Activated T-helper 17 cell treated with anti-CD3 and anti-CD28 coated beads, Interleukin-2, amount 50 U/mL, for 72 hours (primary cell): ENCODE results near the gene FBF1. TPM values are rescaled to one million over a fixed set of nuclear protein-coding genes. Genes with fewer than 3 reads are reported as not detected.
"Not testable (repeated sequence)": the region's sequence is repeated elsewhere in the genome, so short reads cannot be mapped to it uniquely, and the experiment has no call there.

Experiments used
- ATAC-seq: fragments of 150-1000 bp; cut with Tn5 transposase; replicated peaks from 2 replicates; pipeline ENCODE4 v1.10.0; 2021; ENCODE audit warnings: mild to moderate bottlenecking, moderate library complexity
- H3K27ac Mint-ChIP-seq: one replicate; pipeline ENCODE4 v1.8.0; 2022; ENCODE audit warnings: mixed read lengths
- H3K27me3 Mint-ChIP-seq: one replicate; pipeline ENCODE4 v1.8.0; 2022; ENCODE audit warnings: mixed read lengths
- H3K36me3 Mint-ChIP-seq: one replicate; pipeline ENCODE4 v1.8.0; 2022; ENCODE audit warnings: low read depth, mild to moderate bottlenecking, mixed read lengths
- H3K4me1 Mint-ChIP-seq: one replicate; pipeline ENCODE4 v1.8.0; 2022; ENCODE audit warnings: mixed read lengths
- H3K4me3 Mint-ChIP-seq: one replicate; pipeline ENCODE4 v1.8.0; 2022; ENCODE audit warnings: mild to moderate bottlenecking, mixed read lengths
- H3K9me3 Mint-ChIP-seq: one replicate; pipeline ENCODE4 v1.8.0; 2022; ENCODE audit warnings: mixed read lengths
- total RNA-seq, 2 donors: library from RNA; stranded (reverse); gene quantifications; one replicate each; pipeline ENCODE4 v1.2.3, GENCODE V29; 2022

Gene FBF1
- total RNA-seq, 2 donors from 2014 or later = 9.2 to 10.6 TPM

GRCh38 chr17:75969044-75969443 is 28.2 kb upstream of the FBF1 start:
- not testable (repeated sequence) for ATAC-seq, H3K27ac Mint-ChIP-seq, H3K9me3 Mint-ChIP-seq, H3K27me3 Mint-ChIP-seq, H3K4me3 Mint-ChIP-seq, H3K4me1 Mint-ChIP-seq
- peaks cover 44% of the 10 kb centered on the region for H3K36me3 Mint-ChIP-seq

GRCh38 chr17:75965468-75965867 is 24.6 kb upstream of the FBF1 start:
- no peaks in the 10 kb centered on the region for H3K4me1 Mint-ChIP-seq
- H3K9me3 Mint-ChIP-seq = no peaks in the 10 kb centered on the region
- H3K4me3 Mint-ChIP-seq = no peak overlapping the region
- peaks cover 14% of the 10 kb centered on the region for H3K36me3 Mint-ChIP-seq
- no peak overlapping the region for H3K27ac Mint-ChIP-seq
- ATAC-seq = no peak
- H3K27me3 Mint-ChIP-seq = no peaks in the 10 kb centered on the region

- Mint-ChIP-seq H3K4me3 (no peak overlapping the region), H3K27me3 (no peaks in the 10 kb centered on the region), H3K9me3 (no peaks in the 10 kb centered on the region), H3K27ac (no peak overlapping the region), H3K36me3 (peaks cover 31% of the 10 kb centered on the region), H3K4me1 (no peaks in the 10 kb centered on the region)
- ATAC-seq = no peak
These were observed 19.1 kb upstream of the FBF1 start for GRCh38 chr17:75959839-75960511.

- H3K9me3 Mint-ChIP-seq = no peaks in the 10 kb centered on the region
- H3K27me3 Mint-ChIP-seq = no peaks in the 10 kb centered on the region
- ATAC-seq = no peak
- no peak overlapping the region for H3K4me3 Mint-ChIP-seq
- no peaks in the 10 kb centered on the region for H3K4me1 Mint-ChIP-seq
- H3K27ac Mint-ChIP-seq = no peak overlapping the region
- peaks cover 36% of the 10 kb centered on the region for H3K36me3 Mint-ChIP-seq
These were observed 18.4 kb upstream of the FBF1 start for GRCh38 chr17:75959051-75959838.

- no peak for ATAC-seq
- peak overlapping the region; percentile 11 for H3K27ac Mint-ChIP-seq
- no peaks in the 10 kb centered on the region for H3K4me1 Mint-ChIP-seq
- no peak overlapping the region for H3K4me3 Mint-ChIP-seq
- peaks cover 81% of the 10 kb centered on the region for H3K36me3 Mint-ChIP-seq
- H3K27me3 Mint-ChIP-seq = no peaks in the 10 kb centered on the region
- H3K9me3 Mint-ChIP-seq = no peaks in the 10 kb centered on the region
These were observed 10.2 kb upstream of the FBF1 start for GRCh38 chr17:75950855-75951554.

GRCh38 chr17:75950421-75950820 is 9.6 kb upstream of the FBF1 start:
- ATAC-seq = no peak
- Mint-ChIP-seq H3K4me1 (no peaks in the 10 kb centered on the region), H3K9me3 (no peaks in the 10 kb centered on the region), H3K4me3 (no peak overlapping the region), H3K27me3 (no peaks in the 10 kb centered on the region), H3K36me3 (peaks cover 75% of the 10 kb centered on the region), H3K27ac (no peak overlapping the region)

- Mint-ChIP-seq H3K4me3 (no peak overlapping the region), H3K4me1 (peaks cover 4% of the 10 kb centered on the region), H3K27ac (no peak overlapping the region), H3K27me3 (no peaks in the 10 kb centered on the region), H3K36me3 (peaks cover 46% of the 10 kb centered on the region), H3K9me3 (no peaks in the 10 kb centered on the region)
- ATAC-seq = no peak
These were observed 4.4 kb upstream of the FBF1 start for GRCh38 chr17:75945211-75945610.

GRCh38 chr17:75943491-75943890 is 2.6 kb upstream of the FBF1 start:
- Mint-ChIP-seq H3K9me3 (no peaks in the 10 kb centered on the region), H3K4me3 (no peak overlapping the region), H3K27me3 (no peaks in the 10 kb centered on the region), H3K27ac (no peak overlapping the region), H3K4me1 (peaks cover 4% of the 10 kb centered on the region), H3K36me3 (peaks cover 29% of the 10 kb centered on the region)
- ATAC-seq = no peak

GRCh38 chr17:75942473-75942872 is 1.6 kb upstream of the FBF1 start:
- no peaks in the 10 kb centered on the region for H3K27me3 Mint-ChIP-seq
- no peak overlapping the region for H3K27ac Mint-ChIP-seq
- no peak for ATAC-seq
- H3K36me3 Mint-ChIP-seq = peaks cover 19% of the 10 kb centered on the region
- peaks cover 4% of the 10 kb centered on the region for H3K4me1 Mint-ChIP-seq
- H3K9me3 Mint-ChIP-seq = no peaks in the 10 kb centered on the region
- no peak overlapping the region for H3K4me3 Mint-ChIP-seq

- Mint-ChIP-seq H3K36me3 (peaks cover 8% of the 10 kb centered on the region), H3K27me3 (no peaks in the 10 kb centered on the region)
These were observed 589 bp upstream of the FBF1 start for GRCh38 chr17:75941442-75941819.

GRCh38 chr17:75937652-75938051 is 3.2 kb downstream of the FBF1 start:
- no peak for ATAC-seq
- no peaks in the 10 kb centered on the region for H3K36me3 Mint-ChIP-seq
- H3K4me1 Mint-ChIP-seq = peaks cover 4% of the 10 kb centered on the region
- no peaks in the 10 kb centered on the region for H3K9me3 Mint-ChIP-seq
- H3K27me3 Mint-ChIP-seq = no peaks in the 10 kb centered on the region
- H3K27ac Mint-ChIP-seq = no peak overlapping the region
- H3K4me3 Mint-ChIP-seq = no peak overlapping the region

More at GRCh38 chr17:75941442-75941819, 589 bp upstream of the FBF1 start:
- no peaks in the 10 kb centered on the region for H3K9me3 Mint-ChIP-seq
- peaks cover 4% of the 10 kb centered on the region for H3K4me1 Mint-ChIP-seq
- ATAC-seq = no peak
- H3K4me3 Mint-ChIP-seq = peak overlapping the region; percentile 78
- H3K27ac Mint-ChIP-seq = no peak overlapping the region

- H3K27ac Mint-ChIP-seq = no peak overlapping the region
- no peaks in the 10 kb centered on the region for H3K36me3 Mint-ChIP-seq
- no peaks in the 10 kb centered on the region for H3K9me3 Mint-ChIP-seq
- no peak overlapping the region for H3K4me3 Mint-ChIP-seq
- no peaks in the 10 kb centered on the region for H3K4me1 Mint-ChIP-seq
- no peak for ATAC-seq
- no peaks in the 10 kb centered on the region for H3K27me3 Mint-ChIP-seq
These were observed 7.0 kb downstream of the FBF1 start for GRCh38 chr17:75933808-75934207.

GRCh38 chr17:75932852-75933251 is 8.0 kb downstream of the FBF1 start:
- Mint-ChIP-seq H3K4me3 (no peak overlapping the region), H3K36me3 (no peaks in the 10 kb centered on the region), H3K27ac (no peak overlapping the region), H3K27me3 (no peaks in the 10 kb centered on the region), H3K4me1 (no peaks in the 10 kb centered on the region), H3K9me3 (no peaks in the 10 kb centered on the region)
- ATAC-seq = no peak

- Mint-ChIP-seq H3K36me3 (no peaks in the 10 kb centered on the region), H3K27ac (no peak overlapping the region)
These were observed 9.8 kb downstream of the FBF1 start for GRCh38 chr17:75931062-75931461.

More at GRCh38 chr17:75931062-75931461, 9.8 kb downstream of the FBF1 start:
- no peak for ATAC-seq
- H3K9me3 Mint-ChIP-seq = no peaks in the 10 kb centered on the region
- H3K27me3 Mint-ChIP-seq = no peaks in the 10 kb centered on the region
- H3K4me3 Mint-ChIP-seq = no peak overlapping the region
- no peaks in the 10 kb centered on the region for H3K4me1 Mint-ChIP-seq
